ENCODE data around the gene DDX39B.

DNA sequence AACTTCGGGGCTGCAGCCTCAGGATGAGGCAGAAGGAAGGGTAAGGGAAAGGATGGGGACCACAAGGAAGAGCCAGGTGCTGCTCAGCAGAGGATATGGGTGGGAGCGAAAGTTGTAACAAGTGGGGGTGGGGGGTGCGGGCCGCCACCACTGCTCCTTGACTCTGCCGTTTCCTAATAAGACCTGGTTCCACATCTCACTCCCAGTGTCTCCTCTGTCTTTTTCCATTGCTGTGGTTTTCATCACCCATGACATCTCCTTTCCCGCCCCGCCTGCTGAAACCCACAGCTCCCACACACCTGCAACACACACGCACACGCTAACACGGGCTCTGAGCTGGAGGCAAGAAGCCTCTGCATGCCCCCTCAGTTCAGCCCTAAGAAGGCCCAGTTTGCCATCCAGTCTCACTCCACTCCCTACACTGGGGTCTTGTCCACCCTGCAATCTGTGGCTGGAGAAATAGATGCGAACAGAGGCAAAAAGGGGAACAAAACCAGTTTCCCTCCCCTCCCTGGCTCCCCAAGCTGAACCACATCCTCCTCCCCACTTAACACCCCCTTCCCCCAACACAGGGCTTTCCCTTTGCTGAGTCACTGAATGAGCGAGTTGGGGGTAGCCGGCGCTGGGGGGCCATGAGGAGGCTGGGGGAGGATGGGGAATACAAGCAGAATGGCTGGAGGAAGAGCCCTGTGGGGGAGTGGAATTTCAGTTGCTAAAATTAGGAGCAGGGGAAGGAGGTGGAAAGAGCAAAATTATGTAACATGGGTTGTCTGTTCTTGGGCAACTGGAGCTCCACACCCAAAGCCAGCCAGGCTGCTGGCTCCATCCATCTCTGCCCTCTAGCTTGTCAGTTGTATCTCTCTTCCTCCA lies 17.1 kb upstream of the DDX39B start:
- TF ChIP-seq, protein P1, sequence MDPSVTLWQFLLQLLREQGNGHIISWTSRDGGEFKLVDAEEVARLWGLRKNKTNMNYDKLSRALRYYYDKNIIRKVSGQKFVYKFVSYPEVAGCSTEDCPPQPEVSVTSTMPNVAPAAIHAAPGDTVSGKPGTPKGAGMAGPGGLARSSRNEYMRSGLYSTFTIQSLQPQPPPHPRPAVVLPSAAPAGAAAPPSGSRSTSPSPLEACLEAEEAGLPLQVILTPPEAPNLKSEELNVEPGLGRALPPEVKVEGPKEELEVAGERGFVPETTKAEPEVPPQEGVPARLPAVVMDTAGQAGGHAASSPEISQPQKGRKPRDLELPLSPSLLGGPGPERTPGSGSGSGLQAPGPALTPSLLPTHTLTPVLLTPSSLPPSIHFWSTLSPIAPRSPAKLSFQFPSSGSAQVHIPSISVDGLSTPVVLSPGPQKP (IDR thresholded peaks at IDR 0.05; ENCODE audit: borderline replicate concordance, low read depth, low read length) = no peak
- TF ChIP-seq, protein P2, sequence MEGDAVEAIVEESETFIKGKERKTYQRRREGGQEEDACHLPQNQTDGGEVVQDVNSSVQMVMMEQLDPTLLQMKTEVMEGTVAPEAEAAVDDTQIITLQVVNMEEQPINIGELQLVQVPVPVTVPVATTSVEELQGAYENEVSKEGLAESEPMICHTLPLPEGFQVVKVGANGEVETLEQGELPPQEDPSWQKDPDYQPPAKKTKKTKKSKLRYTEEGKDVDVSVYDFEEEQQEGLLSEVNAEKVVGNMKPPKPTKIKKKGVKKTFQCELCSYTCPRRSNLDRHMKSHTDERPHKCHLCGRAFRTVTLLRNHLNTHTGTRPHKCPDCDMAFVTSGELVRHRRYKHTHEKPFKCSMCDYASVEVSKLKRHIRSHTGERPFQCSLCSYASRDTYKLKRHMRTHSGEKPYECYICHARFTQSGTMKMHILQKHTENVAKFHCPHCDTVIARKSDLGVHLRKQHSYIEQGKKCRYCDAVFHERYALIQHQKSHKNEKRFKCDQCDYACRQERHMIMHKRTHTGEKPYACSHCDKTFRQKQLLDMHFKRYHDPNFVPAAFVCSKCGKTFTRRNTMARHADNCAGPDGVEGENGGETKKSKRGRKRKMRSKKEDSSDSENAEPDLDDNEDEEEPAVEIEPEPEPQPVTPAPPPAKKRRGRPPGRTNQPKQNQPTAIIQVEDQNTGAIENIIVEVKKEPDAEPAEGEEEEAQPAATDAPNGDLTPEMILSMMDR (conservative IDR thresholded peaks at IDR 0.05; ENCODE audit: low read depth, low read length) = no peak
- TF ChIP-seq POLR2A (IDR thresholded peaks at IDR 0.05; ENCODE audit: low read depth, low read length) = no peak
- TF ChIP-seq, protein P3, sequence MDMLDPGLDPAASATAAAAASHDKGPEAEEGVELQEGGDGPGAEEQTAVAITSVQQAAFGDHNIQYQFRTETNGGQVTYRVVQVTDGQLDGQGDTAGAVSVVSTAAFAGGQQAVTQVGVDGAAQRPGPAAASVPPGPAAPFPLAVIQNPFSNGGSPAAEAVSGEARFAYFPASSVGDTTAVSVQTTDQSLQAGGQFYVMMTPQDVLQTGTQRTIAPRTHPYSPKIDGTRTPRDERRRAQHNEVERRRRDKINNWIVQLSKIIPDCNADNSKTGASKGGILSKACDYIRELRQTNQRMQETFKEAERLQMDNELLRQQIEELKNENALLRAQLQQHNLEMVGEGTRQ (IDR thresholded peaks at IDR 0.05; ENCODE audit: low read depth, low read length) = no peak
- no peak for TF ChIP-seq CEBPB (IDR thresholded peaks at IDR 0.05; ENCODE audit: low read depth, low read length)
- TF ChIP-seq SMC3 (IDR thresholded peaks at IDR 0.05; ENCODE audit: low read depth, low read length) = no peak
- TF ChIP-seq CHD1 (IDR thresholded peaks at IDR 0.05; ENCODE audit: low read depth, low read length) = no peak
